Epithelial cell of esophagus (primary cell): ENCODE results near the gene VAV1.
"Not testable (repeated sequence)": the region's sequence is repeated elsewhere in the genome, so short reads cannot be mapped to it uniquely, and the experiment has no call there.

Source experiments
- DNase-seq: peaks from one replicate; pipeline ENCODE4 v3.0.0; 2010; ENCODE audit warnings: low read depth
- H3K4me3 ChIP-seq: 2 replicates; pipeline ENCODE4 v1.5.1; 2011; ENCODE audit warnings: mild to moderate bottlenecking, low read length, control low read depth
- TF ChIP-seq, protein P1 (sequence below): IDR thresholded peaks from 2 replicates; pipeline ENCODE4 v1.5.1; 2011; ENCODE audit warnings: low read depth, mild to moderate bottlenecking, low read length, control low read depth, inconsistent platforms; ENCODE audit not compliant: insufficient read depth; ENCODE audit errors: missing control alignments

The VAV1 gene

DNA sequence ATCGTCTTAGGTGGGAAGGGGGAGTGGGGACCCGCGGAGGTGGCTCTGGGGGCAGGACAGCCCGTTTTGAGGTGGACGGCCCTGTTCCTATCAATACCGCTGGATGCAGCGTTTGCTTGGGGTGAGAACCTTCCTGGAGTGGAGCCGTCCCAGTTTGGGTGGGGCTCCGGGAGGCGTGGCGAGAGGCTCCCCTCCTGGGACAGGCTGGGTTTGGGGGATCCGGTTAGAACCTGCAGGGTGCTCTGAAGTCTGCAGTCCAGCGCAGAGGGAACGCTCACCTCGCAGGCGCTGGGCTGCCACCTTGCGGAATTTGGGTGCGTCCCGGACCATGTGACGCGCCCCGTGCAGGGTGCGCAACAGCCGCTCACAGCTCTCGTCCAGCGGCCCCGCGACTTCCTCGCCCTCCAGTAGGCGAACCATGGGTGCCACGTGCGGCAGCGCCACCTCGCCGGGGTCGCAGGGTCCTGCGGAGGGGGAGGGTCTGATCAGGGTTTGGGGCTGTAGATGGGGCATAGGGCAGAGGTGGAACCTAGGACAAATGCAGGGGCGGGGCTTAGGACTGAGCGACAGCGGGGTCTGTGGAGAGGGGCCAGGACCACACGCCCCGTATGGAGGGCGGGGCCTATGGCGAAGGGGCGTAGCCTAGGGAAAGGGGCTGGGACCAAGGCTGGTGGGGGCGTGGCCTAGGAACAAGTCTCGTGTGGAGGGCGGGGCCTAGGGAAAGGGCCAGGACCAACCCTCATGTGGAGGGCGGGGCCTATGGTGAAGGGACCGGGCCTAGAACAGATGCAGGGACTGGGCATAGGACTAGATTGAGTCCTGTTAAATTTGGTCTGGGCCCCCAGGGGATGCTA lies 19.1 kb upstream of the VAV1 start:
- peak; percentile 82 for DNase-seq
- no peak overlapping the region for H3K4me3 ChIP-seq

DNA sequence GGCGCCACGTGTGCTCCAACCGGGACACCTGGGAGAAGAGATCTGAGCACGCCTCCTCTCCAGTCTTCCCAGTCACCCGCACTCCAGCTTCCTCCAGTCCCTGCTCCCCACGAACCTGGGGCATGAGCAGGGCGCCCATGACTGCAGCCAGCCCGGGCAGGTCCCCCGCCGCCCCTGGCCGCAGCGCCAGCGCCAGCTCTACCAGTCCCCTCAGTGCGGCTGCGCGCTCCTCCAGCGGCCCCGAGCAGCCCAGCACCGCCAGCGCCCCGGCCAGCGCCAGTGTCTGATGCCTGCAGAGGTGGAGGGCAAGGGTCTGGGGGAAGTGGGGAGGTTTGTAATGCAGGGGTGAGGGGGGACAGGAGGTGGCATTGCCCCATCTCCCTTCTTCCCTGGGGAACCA lies 18.4 kb upstream of the VAV1 start:
- no peak for DNase-seq
- no peak overlapping the region for H3K4me3 ChIP-seq
- TF ChIP-seq, protein P1, sequence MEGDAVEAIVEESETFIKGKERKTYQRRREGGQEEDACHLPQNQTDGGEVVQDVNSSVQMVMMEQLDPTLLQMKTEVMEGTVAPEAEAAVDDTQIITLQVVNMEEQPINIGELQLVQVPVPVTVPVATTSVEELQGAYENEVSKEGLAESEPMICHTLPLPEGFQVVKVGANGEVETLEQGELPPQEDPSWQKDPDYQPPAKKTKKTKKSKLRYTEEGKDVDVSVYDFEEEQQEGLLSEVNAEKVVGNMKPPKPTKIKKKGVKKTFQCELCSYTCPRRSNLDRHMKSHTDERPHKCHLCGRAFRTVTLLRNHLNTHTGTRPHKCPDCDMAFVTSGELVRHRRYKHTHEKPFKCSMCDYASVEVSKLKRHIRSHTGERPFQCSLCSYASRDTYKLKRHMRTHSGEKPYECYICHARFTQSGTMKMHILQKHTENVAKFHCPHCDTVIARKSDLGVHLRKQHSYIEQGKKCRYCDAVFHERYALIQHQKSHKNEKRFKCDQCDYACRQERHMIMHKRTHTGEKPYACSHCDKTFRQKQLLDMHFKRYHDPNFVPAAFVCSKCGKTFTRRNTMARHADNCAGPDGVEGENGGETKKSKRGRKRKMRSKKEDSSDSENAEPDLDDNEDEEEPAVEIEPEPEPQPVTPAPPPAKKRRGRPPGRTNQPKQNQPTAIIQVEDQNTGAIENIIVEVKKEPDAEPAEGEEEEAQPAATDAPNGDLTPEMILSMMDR = no peak

More for the DNA sequence above, 19.1 kb upstream of the VAV1 start:
- TF ChIP-seq, protein P1 = peak; percentile 7

DNA sequence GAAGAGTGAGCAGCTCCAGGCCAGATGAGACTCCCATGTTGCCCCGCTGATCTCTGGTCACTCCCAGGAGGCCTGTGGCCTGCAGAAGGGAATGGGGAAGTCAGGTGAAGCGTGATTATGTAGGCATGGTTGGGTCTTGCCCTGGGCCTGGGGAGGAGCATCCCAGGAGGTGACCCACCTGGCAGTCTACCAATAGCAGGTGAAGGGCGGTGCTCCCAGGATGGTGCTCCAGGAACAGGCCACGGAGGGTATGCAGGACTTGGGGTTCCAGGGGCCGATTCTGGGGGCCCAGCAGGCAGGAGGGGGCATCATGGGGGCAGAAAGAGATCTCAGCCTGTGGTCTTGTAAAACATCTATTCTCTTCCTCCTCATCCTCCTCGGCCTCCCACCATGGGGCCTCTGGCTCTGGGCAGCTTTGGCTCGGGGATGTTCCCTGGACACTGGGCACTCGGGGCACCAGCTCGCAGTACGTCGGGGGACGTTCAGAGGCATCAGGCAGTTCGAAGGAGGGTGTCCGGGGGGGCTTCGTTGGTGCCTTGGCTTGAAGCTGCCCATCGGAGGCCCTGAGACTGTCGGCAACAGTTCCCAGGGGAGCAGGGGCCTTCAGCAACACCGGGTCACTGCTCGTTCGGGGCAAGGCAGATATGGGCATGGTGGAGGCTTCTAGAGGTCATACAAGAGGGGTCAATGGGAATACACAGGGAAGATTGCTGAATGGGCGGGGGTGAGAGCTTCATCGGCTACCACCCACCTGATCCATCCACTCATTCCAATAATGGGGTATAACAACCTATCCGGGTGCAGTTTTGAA lies 17.6 kb upstream of the VAV1 start:
- TF ChIP-seq, protein P1 = no peak
- no peak overlapping the region for H3K4me3 ChIP-seq
- DNase-seq = no peak

DNA sequence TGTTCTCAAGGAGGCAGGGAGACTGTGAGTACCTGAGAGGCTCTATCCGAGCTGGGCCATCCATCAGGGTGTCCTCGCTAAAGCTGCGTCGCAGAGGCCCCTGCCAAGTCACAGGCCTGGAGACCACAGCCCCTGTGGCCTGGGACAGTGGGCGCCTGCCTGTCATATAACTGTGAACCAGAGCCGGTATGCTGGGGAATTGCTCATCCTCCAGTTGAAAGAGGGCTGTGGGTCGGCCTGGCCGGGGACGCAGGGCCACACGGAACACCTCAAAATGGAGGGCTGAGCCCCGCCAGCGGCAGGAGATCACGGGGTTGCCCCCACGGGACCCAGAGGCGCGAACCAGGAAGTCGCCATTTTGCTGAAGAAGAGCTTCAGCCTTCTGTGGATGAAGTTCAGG lies 11.9 kb upstream of the VAV1 start:
- no peak overlapping the region for H3K4me3 ChIP-seq
- TF ChIP-seq, protein P1 = no peak
- no peak for DNase-seq

DNA sequence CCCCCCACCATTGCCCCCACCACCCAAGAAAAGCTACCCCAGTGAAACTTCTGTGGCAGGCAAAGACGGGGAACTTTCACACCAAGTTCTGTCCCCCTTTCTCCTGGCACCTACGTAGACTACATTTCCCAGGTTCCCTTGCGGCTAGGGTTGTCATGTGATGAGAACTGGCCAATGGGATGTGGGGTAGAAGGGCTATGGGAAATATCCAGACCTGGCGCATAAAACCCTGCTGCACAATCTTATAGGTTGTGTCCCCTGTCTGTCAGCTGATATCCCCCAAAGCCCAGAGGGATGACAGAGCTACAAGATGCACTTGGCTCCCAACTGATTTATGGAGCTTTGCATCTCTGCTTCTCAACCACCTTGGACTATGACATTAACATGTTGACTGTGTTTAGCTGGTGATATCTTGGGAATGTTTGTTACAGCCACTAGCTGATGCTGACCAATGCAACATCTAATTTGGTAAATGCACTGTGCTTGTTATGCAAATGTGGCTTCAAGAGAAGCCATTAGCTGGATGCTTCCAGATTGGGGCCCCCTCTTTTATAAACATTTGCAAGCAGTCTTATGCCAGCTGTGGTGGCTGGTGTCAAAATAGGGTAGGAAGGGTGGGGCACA lies 11.3 kb upstream of the VAV1 start:
- no peak overlapping the region for H3K4me3 ChIP-seq
- no peak for DNase-seq
- TF ChIP-seq, protein P1 = no peak

GRCh38 chr19:6762253-6762797 lies 10.2 kb upstream of the VAV1 start:
- DNase-seq = peak; percentile 36
- H3K4me3 ChIP-seq = not testable (repeated sequence)
